Femur (tissue), 1 donor: Measurements from ENCODE around the gene FBXO47.
"Not testable (repeated sequence)": the region's sequence is repeated elsewhere in the genome, so short reads cannot be mapped to it uniquely, and the experiment has no call there.

Source experiments
- DNase-seq: peaks from one replicate; pipeline ENCODE4 v3.0.0-alpha.2; 2017

FBXO47 gene

DNA sequence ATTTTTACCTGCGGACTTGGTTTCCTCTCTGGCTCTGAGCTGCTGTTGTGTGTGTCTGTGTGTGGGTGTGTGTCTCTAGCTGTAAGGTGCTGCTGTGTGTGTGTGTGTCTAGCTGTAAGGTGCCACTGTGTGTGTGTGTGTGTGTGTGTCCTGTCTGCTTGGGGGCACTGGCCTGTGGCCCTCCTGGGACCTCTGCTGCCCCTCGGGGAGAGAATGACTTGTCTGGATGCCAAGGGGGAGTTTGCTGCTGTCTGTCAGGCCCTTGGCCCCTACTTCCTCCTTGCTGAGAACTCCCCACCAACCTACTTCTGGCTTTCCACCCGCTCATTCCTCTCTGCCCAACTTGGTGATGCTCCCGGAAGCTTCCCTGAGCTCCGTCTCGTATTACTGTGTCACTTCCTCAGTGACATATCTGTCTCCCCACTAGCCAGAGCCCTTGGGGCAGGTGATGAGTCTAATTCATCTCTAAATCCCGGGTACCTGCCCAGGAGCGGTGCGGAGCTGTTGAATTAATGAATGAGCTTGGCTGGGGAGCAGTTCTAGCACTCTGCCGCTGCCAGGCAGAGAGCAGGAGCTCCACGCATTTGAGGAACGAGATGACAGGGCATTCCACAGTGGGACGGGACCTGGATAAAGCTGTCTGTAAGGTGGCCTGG, 45.3 kb downstream of the FBXO47 start:
- no peak for DNase-seq

DNA sequence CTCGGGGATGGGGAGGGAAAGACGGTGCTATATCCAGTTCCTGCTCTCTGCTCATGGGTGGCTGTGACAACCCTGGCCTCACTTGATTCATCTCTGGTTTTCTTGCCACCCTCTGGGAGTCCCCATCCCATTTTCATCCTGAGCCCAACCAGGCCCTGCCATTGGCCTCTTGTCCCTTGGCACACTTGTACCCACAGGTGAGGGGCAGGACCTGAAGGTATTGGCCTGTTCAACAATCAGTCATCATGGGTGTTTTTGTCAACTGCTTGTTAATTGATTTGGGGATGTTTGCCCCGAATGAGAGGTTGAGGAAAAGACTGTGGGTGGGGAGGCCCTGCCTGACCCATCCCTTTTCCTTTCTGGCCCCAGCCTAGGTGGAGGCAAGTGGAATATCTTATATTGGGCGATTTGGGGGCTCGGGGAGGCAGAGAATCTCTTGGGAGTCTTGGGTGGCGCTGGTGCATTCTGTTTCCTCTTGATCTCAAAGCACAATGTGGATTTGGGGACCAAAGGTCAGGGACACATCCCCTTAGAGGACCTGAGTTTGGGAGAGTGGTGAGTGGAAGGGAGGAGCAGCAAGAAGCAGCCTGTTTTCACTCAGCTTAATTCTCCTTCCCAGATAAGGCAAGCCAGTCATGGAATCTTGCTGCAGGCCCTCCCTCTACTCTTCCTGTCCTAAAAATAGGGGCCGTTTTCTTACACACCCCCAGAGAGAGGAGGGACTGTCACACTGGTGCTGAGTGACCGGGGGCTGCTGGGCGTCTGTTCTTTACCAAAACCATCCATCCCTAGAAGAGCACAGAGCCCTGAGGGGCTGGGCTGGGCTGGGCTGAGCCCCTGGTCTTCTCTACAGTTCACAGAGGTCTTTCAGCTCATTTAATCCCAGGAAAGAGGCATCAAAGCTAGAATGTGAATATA, 46.6 kb downstream of the FBXO47 start:
- DNase-seq, result no peak

DNA sequence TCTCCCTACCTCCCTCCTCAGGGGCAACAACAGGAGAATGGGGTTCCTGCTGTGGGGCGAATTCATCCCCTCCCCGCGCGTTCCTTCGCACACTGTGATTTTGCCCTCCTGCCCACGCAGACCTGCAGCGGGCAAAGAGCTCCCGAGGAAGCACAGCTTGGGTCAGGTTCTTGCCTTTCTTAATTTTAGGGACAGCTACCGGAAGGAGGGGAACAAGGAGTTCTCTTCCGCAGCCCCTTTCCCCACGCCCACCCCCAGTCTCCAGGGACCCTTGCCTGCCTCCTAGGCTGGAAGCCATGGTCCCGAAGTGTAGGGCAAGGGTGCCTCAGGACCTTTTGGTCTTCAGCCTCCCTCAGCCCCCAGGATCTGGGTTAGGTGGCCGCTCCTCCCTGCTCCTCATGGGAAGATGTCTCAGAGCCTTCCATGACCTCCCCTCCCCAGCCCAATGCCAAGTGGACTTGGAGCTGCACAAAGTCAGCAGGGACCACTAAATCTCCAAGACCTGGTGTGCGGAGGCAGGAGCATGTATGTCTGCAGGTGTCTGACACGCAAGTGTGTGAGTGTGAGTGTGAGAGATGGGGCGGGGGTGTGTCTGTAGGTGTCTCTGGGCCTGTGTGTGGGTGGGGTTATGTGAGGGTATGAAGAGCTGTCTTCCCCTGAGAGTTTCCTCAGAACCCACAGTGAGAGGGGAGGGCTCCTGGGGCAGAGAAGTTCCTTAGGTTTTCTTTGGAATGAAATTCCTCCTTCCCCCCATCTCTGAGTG, 47.7 kb downstream of the FBXO47 start:
- no peak for DNase-seq

DNA sequence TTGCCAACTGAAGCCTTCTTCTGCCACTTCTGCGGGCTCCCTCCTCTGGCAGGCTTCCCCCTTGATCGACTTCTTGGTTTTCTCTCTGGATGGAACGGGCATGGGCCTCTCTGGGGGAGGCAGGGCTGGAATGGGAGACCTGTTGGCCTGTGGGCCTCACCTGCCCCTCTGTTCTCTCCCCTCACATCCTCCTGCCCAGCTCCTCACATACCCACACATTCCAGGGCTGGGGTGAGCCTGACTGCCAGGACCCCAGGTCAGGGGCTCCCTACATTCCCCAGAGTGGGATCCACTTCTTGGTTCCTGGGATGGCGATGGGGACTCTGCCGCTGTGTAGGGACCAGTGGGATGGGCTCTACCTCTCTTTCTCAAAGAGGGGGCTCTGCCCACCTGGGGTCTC, 48.3 kb downstream of the FBXO47 start:
- DNase-seq, result no peak

DNA sequence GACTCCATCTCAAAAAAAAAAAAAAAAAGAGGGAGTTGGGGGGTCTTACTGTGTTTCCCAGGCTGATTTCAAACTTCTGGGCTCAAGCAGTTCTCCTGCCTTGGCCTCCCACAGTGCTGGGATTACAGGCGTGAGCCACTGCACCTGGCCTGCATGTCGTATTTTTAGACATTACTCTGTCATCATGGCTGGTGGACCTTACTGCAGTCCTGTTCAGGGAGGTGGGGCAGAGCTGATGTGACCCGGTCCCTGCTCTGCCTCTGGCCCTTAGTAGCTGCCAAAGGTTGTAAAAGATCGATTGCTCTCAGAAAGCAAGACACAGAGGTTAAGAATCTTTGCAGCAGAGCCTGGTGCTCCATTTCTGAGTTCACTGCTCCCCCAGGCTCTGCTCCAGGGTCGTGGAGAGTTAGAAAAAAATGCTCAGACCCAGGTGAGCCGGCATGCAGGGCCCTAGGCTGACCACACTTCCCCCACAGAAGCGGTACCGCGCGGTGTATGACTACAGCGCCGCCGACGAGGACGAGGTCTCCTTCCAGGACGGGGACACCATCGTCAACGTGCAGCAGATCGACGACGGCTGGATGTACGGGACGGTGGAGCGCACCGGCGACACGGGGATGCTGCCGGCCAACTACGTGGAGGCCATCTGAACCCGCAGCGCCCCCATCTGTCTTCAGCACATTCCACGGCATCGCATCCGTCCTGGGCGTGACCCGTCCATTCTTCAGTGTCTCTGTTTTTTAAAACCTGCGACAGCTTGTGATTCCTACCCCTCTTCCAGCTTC, 48.9 kb downstream of the FBXO47 start:
- peak; percentile 35 for DNase-seq

DNA sequence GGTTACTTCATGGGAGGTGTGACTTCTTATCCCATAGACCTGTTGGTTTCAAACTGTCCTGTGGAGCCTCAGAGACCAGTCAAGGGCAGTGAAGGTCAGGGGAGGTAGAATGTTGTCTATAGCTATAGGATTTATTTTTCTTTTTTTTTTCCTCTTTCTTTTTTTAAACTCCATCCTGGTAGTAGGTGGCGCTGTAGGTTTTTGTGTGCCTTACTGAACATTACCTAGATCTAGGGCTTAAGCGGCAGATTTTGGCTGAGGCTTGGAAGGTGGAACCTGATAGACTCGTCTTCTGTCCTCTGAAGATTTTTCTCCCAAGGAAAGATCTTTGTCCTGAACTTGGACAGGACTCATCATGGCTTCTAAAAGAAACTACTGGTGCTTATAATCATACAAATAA, 49.9 kb downstream of the FBXO47 start:
- no peak for DNase-seq

DNA sequence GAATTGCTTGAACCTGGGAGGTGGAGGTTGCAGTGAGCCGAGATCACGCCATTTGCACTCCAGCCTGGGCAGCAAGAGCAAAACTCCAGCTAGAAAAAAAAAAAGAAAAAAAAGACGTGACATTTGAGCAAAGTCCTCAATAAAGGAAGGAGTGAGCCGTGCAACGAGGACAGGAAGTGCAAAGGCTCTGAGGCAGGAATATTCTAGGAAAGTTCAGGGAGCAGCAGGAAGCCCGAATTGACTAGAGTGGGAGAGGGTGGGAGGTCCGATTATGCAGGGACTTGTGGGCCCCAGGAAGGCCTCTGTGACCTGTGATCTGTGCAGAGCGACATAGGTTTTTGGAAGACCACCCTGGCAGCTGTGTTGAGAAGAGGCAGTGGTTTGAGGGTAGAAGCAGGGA, 50.4 kb downstream of the FBXO47 start:
- DNase-seq, result no peak

DNA sequence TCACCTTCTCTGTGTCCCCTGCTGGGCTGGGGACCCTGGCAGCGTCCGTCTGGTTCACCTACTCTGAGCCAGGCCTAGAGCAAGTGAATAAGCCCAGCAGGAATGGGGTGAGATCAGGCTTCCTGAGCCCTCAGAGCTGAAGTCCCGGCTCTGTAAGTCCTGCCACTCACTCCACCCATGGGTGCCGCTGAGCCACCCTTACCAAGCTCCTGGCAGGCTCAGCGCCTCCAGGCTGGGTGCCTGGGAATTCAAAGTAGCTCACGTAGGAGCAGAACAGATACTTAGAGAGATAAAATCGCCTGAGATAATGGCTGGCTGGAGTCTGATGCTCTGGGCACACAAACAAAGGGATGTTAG, 51.6 kb downstream of the FBXO47 start:
- DNase-seq, result no peak

DNA sequence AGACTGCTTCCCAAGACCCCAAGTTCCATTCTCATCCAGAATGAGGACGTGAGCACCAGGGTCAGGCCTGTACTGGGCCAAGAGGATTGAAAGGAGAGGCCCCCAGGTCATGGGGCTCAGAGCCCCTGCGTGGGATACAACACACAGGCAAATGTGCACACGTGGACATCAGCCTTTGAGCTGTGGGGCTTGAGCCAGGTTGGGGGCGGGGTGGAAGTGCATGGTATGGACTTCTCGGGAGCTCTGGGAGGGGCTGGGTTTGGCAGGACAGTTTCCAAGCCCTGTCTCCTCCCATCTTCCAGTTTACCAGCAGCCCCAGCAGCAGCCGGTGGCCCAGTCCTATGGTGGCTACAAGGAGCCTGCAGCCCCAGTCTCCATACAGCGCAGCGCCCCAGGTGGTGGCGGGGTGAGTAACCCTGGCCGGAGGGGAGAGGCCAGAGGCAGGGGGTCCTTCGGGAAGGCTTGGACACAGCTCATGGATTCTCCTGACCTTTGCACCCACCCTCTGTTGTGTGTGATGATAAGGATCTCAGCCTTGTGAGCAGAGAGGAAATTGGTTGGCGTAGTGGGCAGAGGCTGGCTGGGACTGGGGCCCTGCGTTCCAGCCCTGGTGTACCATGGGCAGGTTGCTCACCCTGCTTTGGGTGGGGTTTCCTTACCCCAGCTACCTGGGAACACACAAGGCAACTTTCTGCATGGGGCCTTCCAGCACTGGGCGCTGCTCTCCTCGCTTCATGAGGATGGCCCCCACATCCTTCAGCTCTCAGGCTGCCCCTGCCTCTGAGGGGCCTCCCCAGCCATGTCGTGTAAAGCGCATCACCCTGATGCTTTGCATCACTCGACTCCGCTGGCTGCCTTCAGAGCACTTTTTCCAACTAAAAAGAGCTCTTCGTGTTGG, 52.2 kb downstream of the FBXO47 start:
- DNase-seq, result no peak

DNA sequence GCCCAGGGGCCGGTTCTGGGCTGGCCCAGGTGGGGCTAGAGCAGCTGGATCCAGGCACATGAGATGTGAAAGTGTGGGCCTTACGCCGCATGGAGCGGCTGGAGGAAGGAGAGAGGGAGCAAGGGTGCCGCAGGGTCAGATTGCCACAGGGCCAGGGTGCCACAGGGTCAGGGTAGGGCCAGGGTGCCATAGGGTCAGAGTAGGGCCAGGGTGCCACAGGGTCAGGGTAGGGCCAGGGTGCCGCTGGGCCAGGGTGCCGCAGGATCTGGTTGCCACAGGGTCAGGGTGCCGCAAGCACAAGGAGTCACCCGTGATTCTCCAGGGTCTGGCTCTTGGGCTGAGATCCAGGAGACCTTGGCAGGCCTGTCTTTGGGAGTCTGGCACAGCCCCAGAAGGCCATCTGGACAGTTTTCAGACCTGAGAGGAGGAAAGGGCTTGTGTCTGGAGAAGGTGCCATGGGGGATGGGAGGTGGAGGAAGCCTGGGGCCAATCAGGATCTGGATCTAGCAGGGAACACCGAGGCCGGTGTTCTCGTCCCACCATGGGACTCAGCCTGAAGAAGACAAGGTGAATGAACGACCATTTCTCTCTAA, 54.9 kb downstream of the FBXO47 start:
- no peak for DNase-seq

DNA sequence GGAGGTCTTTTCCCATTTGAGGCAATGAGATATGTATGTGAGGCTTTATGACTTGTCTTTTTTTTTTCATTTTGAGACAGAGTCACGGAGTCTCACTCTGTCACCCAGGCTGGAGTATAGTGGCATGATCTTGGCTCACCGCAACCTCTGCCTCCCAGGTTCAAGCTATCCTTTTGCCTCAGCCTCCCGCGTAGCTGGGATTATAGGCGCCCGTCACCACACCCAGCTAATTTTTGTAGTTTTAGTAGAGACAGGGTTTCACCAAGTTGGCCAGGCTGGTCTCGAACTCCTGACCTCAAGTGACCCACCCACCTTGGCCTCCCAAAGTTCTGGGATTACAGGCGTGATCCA, 55.5 kb downstream of the FBXO47 start:
- DNase-seq, result not testable (repeated sequence)

DNA sequence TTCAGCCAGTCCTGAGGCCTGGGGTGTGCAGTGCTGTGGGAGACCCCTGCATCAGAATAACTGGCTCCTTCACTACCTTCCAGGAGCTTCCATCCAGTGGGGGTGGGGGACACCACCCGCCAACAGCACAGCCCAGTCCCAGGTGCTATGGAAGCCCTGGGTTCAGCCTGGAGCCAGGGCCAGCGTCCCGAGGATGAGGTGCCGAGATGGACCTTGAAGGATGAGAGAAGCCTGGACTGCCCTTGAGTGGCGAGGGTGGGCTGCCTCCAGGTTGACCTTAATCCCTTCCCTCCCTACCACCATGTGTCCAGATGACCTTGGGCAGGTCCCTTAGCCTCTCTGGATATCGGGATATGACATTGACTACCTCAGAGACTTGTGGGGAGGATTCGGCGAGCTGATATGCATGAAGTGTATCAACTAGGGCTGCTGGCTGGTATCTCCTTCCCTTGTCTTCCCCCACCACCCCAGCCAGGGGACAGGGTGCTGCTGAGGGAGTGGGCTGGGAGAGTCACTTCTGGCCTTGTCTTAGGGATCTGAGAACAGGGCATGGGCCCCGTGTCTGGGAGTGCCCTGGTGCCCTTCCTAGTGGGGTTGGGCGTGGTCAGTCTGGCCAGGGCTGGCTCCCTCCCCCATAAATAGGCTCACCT, 56.0 kb downstream of the FBXO47 start:
- DNase-seq, result no peak

DNA sequence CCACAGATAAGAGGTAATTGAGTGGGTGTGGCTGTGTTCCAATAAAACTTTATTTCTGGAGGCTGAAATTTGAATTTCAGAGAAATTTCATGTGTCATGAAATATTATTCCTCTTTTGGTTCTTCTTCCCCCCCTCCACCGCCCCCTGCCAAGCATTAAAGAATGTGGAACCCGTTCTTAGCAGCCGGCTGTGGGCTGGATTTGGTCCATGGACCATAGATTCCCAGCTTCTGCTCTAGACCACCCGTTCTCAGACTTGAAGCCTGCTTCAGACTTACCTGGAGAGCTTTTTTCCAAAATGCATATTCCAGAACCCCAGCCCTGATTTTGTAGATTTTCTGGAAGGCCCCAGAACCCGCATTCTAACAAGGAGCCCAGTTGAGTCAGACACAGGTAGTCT, 56.9 kb downstream of the FBXO47 start:
- DNase-seq, result no peak

DNA sequence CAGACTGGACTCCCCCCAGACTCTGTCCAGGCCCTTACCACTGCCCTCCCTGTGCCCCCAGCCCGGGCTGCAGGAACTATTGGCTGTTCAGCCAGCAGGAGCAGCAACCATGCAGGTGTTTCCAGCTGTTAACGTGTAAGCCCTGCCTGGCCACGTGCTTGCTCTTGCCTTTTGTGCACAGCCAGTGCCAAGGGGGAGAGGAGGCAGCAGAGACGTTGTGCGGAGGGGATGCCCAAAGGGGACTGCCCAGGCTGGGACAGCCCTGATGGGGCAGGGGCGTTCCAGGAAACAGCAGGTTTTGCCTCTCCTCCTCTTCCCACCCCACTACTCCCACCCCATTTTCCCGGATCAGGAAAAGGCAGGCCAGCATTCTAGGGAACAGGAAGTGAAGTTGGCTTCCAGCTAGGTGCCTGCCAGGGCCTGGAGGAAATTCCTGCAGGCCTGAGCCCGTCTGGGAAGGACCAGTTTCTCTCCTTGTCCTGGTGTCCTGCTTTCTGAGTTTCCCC, 58.5 kb downstream of the FBXO47 start:
- DNase-seq, result peak; percentile 33

DNA sequence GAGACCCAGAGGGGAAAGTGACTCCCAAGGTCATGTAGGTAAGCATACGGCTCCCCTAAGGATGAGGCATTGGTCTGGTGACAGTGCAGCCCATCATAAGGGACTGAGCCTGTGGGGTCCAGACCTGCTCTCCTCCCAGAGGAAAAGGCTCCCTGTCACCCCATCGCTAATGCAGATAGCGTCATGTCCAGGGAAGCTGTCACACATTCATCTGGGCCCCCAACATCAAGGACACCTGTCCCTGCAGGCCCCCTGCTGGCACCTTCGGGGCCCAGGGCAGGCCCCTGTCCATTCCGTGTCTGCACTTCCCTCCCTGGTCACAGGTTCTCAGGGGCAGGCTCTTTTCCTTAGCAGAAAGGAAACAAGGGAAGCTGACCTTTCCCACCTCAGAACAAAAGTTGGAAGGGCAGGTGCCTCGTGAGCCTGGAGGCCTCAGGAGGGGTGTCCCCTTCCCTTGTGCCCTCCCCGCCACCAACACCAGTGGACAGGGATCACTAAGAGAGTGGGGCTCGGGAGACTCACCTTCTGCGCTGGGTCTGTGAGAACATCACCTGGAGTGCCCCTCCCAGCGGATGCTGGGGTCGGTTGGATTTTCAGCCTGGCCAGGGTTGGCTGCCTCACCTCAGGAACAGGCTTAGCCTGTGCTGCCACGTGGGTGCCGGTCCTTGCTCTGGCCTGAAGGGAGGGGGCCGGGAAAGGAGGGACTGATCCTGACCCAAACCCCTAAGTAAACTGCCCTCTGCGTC, 59.1 kb downstream of the FBXO47 start:
- no peak for DNase-seq

DNA sequence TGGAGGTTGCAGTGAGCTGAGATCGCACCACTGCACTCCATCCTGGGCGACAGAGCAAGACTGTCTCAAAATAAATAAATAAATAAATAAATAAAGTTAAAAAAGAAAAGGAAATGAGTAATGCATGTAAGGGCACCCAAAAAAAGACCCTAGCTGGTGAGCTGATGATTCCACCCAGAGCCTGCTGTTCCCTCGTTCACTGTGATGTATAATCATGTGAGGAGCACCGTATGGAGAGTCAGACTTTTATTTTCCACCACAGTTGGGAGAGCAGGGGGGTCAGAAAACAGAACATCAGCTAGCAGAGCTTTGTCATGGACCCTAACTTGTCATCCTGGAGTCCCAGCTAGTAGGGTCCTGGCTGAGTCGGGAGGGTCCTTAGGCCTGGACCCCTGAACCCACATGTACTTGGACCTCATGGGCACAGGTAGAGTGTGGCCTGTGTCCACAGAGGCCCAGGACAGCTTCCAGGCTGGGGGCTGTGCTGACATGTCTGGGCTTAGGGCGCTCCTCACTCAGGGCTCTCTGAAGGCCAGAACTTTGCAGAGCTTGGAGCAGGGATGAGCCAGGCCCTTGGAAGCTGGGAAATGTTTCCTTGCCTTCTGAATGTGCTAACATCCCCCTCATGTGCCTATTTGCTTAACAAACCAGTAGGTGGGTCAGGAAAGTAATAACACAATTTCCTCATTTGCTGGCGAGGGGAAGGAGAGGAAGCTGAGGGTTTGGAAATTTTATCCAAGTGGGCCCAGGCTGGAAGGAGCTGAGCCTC, 60.6 kb downstream of the FBXO47 start:
- no peak for DNase-seq

DNA sequence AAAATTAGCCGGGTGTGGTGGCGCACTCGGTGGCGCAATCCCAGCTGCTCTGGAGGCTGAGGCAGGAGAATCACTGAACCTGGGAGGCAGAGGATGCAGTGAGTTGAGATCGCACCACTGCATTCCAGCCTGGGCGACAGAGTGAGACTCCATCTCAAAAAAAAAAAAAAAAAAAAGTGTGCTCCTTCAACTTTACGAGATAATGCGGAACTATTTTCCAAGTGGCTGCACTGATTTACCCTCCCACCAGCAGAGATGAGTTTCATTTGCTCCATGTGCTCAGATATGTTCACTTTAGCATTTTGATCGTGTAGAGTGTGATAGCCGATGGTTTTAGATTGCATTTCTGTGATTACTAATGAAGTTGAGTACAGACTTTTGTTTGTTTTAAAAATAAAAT, 61.8 kb downstream of the FBXO47 start:
- DNase-seq, result no peak

DNA sequence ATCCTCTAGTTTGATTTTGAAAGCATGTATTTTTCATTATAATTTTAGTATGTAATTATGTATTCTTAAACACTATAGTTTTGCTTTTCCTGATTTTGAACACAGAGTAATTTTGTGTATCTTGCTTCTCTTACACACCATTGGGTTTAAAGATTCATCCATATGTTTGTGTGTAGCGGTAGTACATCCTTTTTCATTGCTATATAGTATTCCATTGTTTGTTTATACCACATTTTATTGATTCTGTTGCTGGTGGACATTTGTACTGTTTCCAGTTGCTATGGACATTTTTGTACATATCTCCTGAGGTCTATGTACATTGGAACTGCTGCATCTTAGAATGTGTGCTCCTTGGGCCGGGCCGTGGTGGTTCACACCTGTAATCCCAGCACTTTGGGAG, 62.3 kb downstream of the FBXO47 start:
- no peak for DNase-seq

DNA sequence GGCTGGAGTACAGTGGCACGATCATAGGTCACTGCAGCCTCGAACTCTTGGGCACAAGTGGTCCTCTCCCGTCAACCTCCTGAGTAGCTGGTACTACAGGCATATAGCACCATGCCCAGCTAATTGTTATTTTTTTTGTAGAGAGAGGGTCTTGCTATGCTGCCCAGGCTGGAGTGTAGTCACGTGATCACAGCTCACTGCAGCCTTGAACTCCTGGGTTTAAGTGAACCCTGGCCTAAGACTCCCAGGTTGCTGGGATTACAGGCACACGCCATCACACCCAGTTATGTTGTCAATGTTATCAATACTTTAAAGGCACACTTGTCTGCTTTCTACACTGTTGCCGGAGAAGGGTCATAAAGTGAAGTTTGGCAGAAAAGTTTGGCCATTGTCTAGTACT, 63.8 kb downstream of the FBXO47 start:
- DNase-seq, result no peak
